Astrocyte (in vitro differentiated cells and primary cell): ENCODE data around the gene MTMR11. TPM values are rescaled to one million over a fixed set of nuclear protein-coding genes. Genes with fewer than 3 reads are reported as not detected.

ENCODE experiments used
- DNase-seq: peaks from one replicate; pipeline ENCODE4 v3.0.0-alpha.2; 2010; ENCODE audit warnings: low read depth
- FAIRE-seq: peaks from 2 replicates; lab custom pipeline; 2011; peaks lifted over from hg19 to GRCh38; lab: Jason Lieb, UNC
- H2AFZ ChIP-seq: 2 replicates; pipeline ENCODE4 v1.6.0; 2012; ENCODE audit warnings: low read depth, low read length, inconsistent platforms
- H3K27ac ChIP-seq: 2 replicates; pipeline ENCODE4 v1.5.1; 2011; ENCODE audit warnings: low read depth, low read length, inconsistent platforms
- H3K27me3 ChIP-seq: 2 replicates; pipeline ENCODE4 v1.6.0; 2011; ENCODE audit warnings: low read length, inconsistent platforms; ENCODE audit not compliant: insufficient read depth
- H3K36me3 ChIP-seq: 2 replicates; pipeline ENCODE4 v1.5.1; 2011; ENCODE audit warnings: low read length, inconsistent platforms; ENCODE audit not compliant: insufficient read depth
- H3K4me1 ChIP-seq: 2 replicates; pipeline ENCODE4 v1.5.1; 2011; ENCODE audit warnings: low read length, inconsistent platforms; ENCODE audit not compliant: insufficient read depth
- H3K4me2 ChIP-seq: 2 replicates; pipeline ENCODE4 v1.6.0; 2012; ENCODE audit warnings: low read length, inconsistent platforms
- H3K4me3 ChIP-seq: 2 replicates; pipeline ENCODE4 v1.5.1; 2011; ENCODE audit warnings: low read depth, mild to moderate bottlenecking, low read length, inconsistent platforms; ENCODE audit not compliant: insufficient read depth
- H3K79me2 ChIP-seq: 2 replicates; pipeline ENCODE4 v1.6.0; 2012; ENCODE audit warnings: mild to moderate bottlenecking, low read length, inconsistent platforms; ENCODE audit not compliant: insufficient read depth
- H3K9ac ChIP-seq: 2 replicates; pipeline ENCODE4 v1.6.0; 2012; ENCODE audit warnings: mild to moderate bottlenecking, low read length, inconsistent platforms
- H3K9me3 ChIP-seq: 2 replicates; pipeline ENCODE4 v1.5.1; 2012; ENCODE audit warnings: low read depth, mild to moderate bottlenecking, low read length, inconsistent platforms; ENCODE audit not compliant: insufficient read depth
- H4K20me1 ChIP-seq: 2 replicates; pipeline ENCODE4 v1.6.0; 2012; ENCODE audit warnings: low read length, inconsistent platforms; ENCODE audit not compliant: insufficient read depth
- H3K27ac Mint-ChIP-seq: one replicate; pipeline ENCODE4 v1.8.0; 2021; ENCODE audit warnings: mild to moderate bottlenecking, mixed read lengths; ENCODE audit not compliant: unreplicated experiment
- H3K27me3 Mint-ChIP-seq: one replicate; pipeline ENCODE4 v1.8.0; 2021; ENCODE audit warnings: low read depth, mixed read lengths; ENCODE audit not compliant: unreplicated experiment
- H3K36me3 Mint-ChIP-seq: one replicate; pipeline ENCODE4 v1.8.0; 2021; ENCODE audit warnings: low read depth, mixed read lengths; ENCODE audit not compliant: unreplicated experiment
- H3K4me1 Mint-ChIP-seq: one replicate; pipeline ENCODE4 v1.8.0; 2021; ENCODE audit warnings: low read depth, mixed read lengths; ENCODE audit not compliant: unreplicated experiment
- H3K4me3 Mint-ChIP-seq: one replicate; pipeline ENCODE4 v1.8.0; 2021; ENCODE audit warnings: mild to moderate bottlenecking, moderate library complexity, mixed read lengths; ENCODE audit not compliant: unreplicated experiment
- H3K9me3 Mint-ChIP-seq: one replicate; pipeline ENCODE4 v1.8.0; 2021; ENCODE audit warnings: mild to moderate bottlenecking, mixed read lengths; ENCODE audit not compliant: unreplicated experiment
- CTCF ChIP-seq: IDR thresholded peaks from 2 replicates; pipeline ENCODE4 v1.5.1; 2011; ENCODE audit warnings: low read depth, mild to moderate bottlenecking, inconsistent platforms, low read length, moderate library complexity; ENCODE audit not compliant: insufficient read depth
- EZH2 ChIP-seq: IDR thresholded peaks from 2 replicates; pipeline ENCODE4 v1.6.1; 2012; ENCODE audit warnings: mild to moderate bottlenecking, low read length, inconsistent platforms; ENCODE audit not compliant: insufficient read depth
- total RNA-seq: library from RNA; stranded (reverse); gene quantifications from 2 replicates; pipeline ENCODE4 v1.2.1, GENCODE V29; 2021

MTMR11 gene
- total RNA-seq, 1 donor from 2014 or later, result 5.0 TPM

- peak overlapping the region; percentile 63 for H3K27ac Mint-ChIP-seq
- H3K36me3 ChIP-seq, result peaks cover 44% of the 10 kb centered on the region
- H3K4me2 ChIP-seq, result peak overlapping the region; percentile 92
- FAIRE-seq, result no peak
- peaks cover 36% of the 10 kb centered on the region for H3K36me3 Mint-ChIP-seq
- no peaks in the 10 kb centered on the region for H3K27me3 ChIP-seq
- no peak overlapping the region for H2AFZ ChIP-seq
- H3K27ac ChIP-seq, result no peak overlapping the region
- no peaks in the 10 kb centered on the region for H3K9me3 ChIP-seq
- peaks cover 34% of the 10 kb centered on the region for H3K79me2 ChIP-seq
- peaks cover 2% of the 10 kb centered on the region for H3K9me3 Mint-ChIP-seq
- no peak for DNase-seq
- H3K27me3 Mint-ChIP-seq, result no peaks in the 10 kb centered on the region
- peaks cover 24% of the 10 kb centered on the region for H3K4me1 ChIP-seq
- TF ChIP-seq CTCF (no peak), EZH2 (no peak)
- peaks cover 37% of the 10 kb centered on the region for H4K20me1 ChIP-seq
- peak overlapping the region; percentile 93 for H3K9ac ChIP-seq
- peak overlapping the region; percentile 100 for H3K4me3 Mint-ChIP-seq
- H3K4me1 Mint-ChIP-seq, result peaks cover 30% of the 10 kb centered on the region
- peak overlapping the region; percentile 84 for H3K4me3 ChIP-seq
Measured at GRCh38 chr1:149926296-149926695, 10.4 kb downstream of the MTMR11 start.

- Mint-ChIP-seq H3K9me3 (peaks cover 2% of the 10 kb centered on the region), H3K36me3 (peaks cover 32% of the 10 kb centered on the region), H3K27ac (peak overlapping the region; percentile 63), H3K4me1 (peaks cover 28% of the 10 kb centered on the region), H3K27me3 (no peaks in the 10 kb centered on the region), H3K4me3 (peak overlapping the region; percentile 100)
- H3K4me1 ChIP-seq, result peaks cover 21% of the 10 kb centered on the region
- no peaks in the 10 kb centered on the region for H3K27me3 ChIP-seq
- peaks cover 34% of the 10 kb centered on the region for H3K79me2 ChIP-seq
- peaks cover 44% of the 10 kb centered on the region for H3K36me3 ChIP-seq
- no peak for DNase-seq
- H2AFZ ChIP-seq, result no peak overlapping the region
- peak overlapping the region; percentile 92 for H3K4me2 ChIP-seq
- H3K27ac ChIP-seq, result no peak overlapping the region
- H4K20me1 ChIP-seq, result peaks cover 37% of the 10 kb centered on the region
- TF ChIP-seq EZH2 (no peak), CTCF (no peak)
- H3K4me3 ChIP-seq, result no peak overlapping the region
- H3K9ac ChIP-seq, result no peak overlapping the region
- no peak for FAIRE-seq
- H3K9me3 ChIP-seq, result no peaks in the 10 kb centered on the region
Measured at GRCh38 chr1:149925751-149926150, 10.9 kb downstream of the MTMR11 start.

- peak overlapping the region; percentile 92 for H3K4me2 ChIP-seq
- H3K27me3 Mint-ChIP-seq, result no peaks in the 10 kb centered on the region
Measured at GRCh38 chr1:149925345-149925744, 11.3 kb downstream of the MTMR11 start.

More at GRCh38 chr1:149925345-149925744, 11.3 kb downstream of the MTMR11 start:
- H3K9ac ChIP-seq, result no peak overlapping the region
- no peaks in the 10 kb centered on the region for H3K27me3 ChIP-seq
- no peak for TF ChIP-seq EZH2
- no peak for TF ChIP-seq CTCF
- no peak overlapping the region for H2AFZ ChIP-seq
- no peak for FAIRE-seq
- no peak overlapping the region for H3K4me3 ChIP-seq
- H3K79me2 ChIP-seq, result peaks cover 34% of the 10 kb centered on the region
- H3K4me1 ChIP-seq, result peaks cover 17% of the 10 kb centered on the region
- H3K4me3 Mint-ChIP-seq, result peak overlapping the region; percentile 78
- H3K9me3 ChIP-seq, result no peaks in the 10 kb centered on the region
- H3K9me3 Mint-ChIP-seq, result peaks cover 2% of the 10 kb centered on the region
- H3K4me1 Mint-ChIP-seq, result peaks cover 28% of the 10 kb centered on the region
- peaks cover 37% of the 10 kb centered on the region for H4K20me1 ChIP-seq
- no peak overlapping the region for H3K27ac ChIP-seq
- peaks cover 44% of the 10 kb centered on the region for H3K36me3 ChIP-seq
- H3K36me3 Mint-ChIP-seq, result peaks cover 28% of the 10 kb centered on the region
- DNase-seq, result no peak
- no peak overlapping the region for H3K27ac Mint-ChIP-seq
